Type B pancreatic cell (in vitro differentiated cells): ENCODE data around the gene ETFB. TPM values are rescaled to one million over a fixed set of nuclear protein-coding genes. Genes with fewer than 3 reads are reported as not detected.

Experiments
- DNase-seq: peaks from one replicate; pipeline ENCODE4 v3.0.0; 2021; ENCODE audit warnings: mixed read lengths; ENCODE audit not compliant: unreplicated experiment; ENCODE audit errors: extremely low spot score
- H3K27ac Mint-ChIP-seq: 2 replicates; pipeline ENCODE4 v1.8.0; 2021; ENCODE audit warnings: mild to moderate bottlenecking, mixed read lengths
- H3K27me3 Mint-ChIP-seq: 2 replicates; pipeline ENCODE4 v1.8.0; 2021; ENCODE audit warnings: mixed read lengths
- H3K36me3 Mint-ChIP-seq: 2 replicates; pipeline ENCODE4 v1.8.0; 2021; ENCODE audit warnings: mixed read lengths
- H3K4me1 Mint-ChIP-seq: one replicate; pipeline ENCODE4 v1.8.0; 2021; ENCODE audit warnings: mixed read lengths; ENCODE audit not compliant: unreplicated experiment
- H3K4me3 Mint-ChIP-seq: 2 replicates; pipeline ENCODE4 v1.8.0; 2021; ENCODE audit warnings: mild to moderate bottlenecking, mixed read lengths
- H3K9me3 Mint-ChIP-seq: 2 replicates; pipeline ENCODE4 v1.8.0; 2021; ENCODE audit warnings: mixed read lengths
- CTCF ChIP-seq: fragments of 200-600 bp; sonication (generic); conservative IDR thresholded peaks from 2 replicates; pipeline ENCODE4 v1.5.0; 2021; ENCODE audit warnings: antibody characterized with exemption, mild to moderate bottlenecking
- total RNA-seq: library from RNA; stranded (reverse); gene quantifications from 2 replicates; pipeline ENCODE4 v1.2.1, GENCODE V29; 2021; ENCODE audit warnings: low replicate concordance

Gene ETFB
- total RNA-seq, 1 donor from 2014 or later = 76.3 TPM

GRCh38 chr19:51305479-51305878 is 60.7 kb downstream of the ETFB start:
- Mint-ChIP-seq H3K27ac (no peak overlapping the region), H3K4me1 (peaks cover 9% of the 10 kb centered on the region), H3K27me3 (peaks cover 45% of the 10 kb centered on the region), H3K4me3 (no peak overlapping the region), H3K36me3 (no peaks in the 10 kb centered on the region), H3K9me3 (peaks cover 7% of the 10 kb centered on the region)
- no peak for TF ChIP-seq CTCF
- no peak for DNase-seq

- TF ChIP-seq CTCF = no peak
- no peak overlapping the region for H3K27ac Mint-ChIP-seq
- H3K36me3 Mint-ChIP-seq = no peaks in the 10 kb centered on the region
- H3K4me1 Mint-ChIP-seq = no peaks in the 10 kb centered on the region
- DNase-seq = no peak
- H3K9me3 Mint-ChIP-seq = no peaks in the 10 kb centered on the region
- no peak overlapping the region for H3K4me3 Mint-ChIP-seq
- peaks cover 10% of the 10 kb centered on the region for H3K27me3 Mint-ChIP-seq
Measured at GRCh38 chr19:51301266-51301665, 64.9 kb downstream of the ETFB start.

- no peak for DNase-seq
- no peak for TF ChIP-seq CTCF
- no peaks in the 10 kb centered on the region for H3K36me3 Mint-ChIP-seq
- H3K27ac Mint-ChIP-seq = no peak overlapping the region
- no peak overlapping the region for H3K4me3 Mint-ChIP-seq
- peaks cover 16% of the 10 kb centered on the region for H3K27me3 Mint-ChIP-seq
- no peaks in the 10 kb centered on the region for H3K4me1 Mint-ChIP-seq
- no peaks in the 10 kb centered on the region for H3K9me3 Mint-ChIP-seq
Measured at GRCh38 chr19:51297406-51297805, 68.8 kb downstream of the ETFB start.

- no peak for DNase-seq
- no peak overlapping the region for H3K4me3 Mint-ChIP-seq
- peaks cover 13% of the 10 kb centered on the region for H3K27me3 Mint-ChIP-seq
- TF ChIP-seq CTCF = peak; percentile 26
- no peaks in the 10 kb centered on the region for H3K9me3 Mint-ChIP-seq
- no peak overlapping the region for H3K27ac Mint-ChIP-seq
- H3K36me3 Mint-ChIP-seq = no peaks in the 10 kb centered on the region
- H3K4me1 Mint-ChIP-seq = no peaks in the 10 kb centered on the region
Measured at GRCh38 chr19:51296336-51297093, 69.7 kb downstream of the ETFB start.

- no peaks in the 10 kb centered on the region for H3K4me1 Mint-ChIP-seq
- no peaks in the 10 kb centered on the region for H3K36me3 Mint-ChIP-seq
- no peak for TF ChIP-seq CTCF
- H3K27ac Mint-ChIP-seq = no peak overlapping the region
- peaks cover 13% of the 10 kb centered on the region for H3K27me3 Mint-ChIP-seq
- no peaks in the 10 kb centered on the region for H3K9me3 Mint-ChIP-seq
- no peak overlapping the region for H3K4me3 Mint-ChIP-seq
- DNase-seq = no peak
Measured at GRCh38 chr19:51295382-51296126, 70.6 kb downstream of the ETFB start.

Other genes starting within 250 kb of the ETFB start
- gene SIGLEC9, start 241.5 kb downstream of the ETFB start, total RNA-seq = not detected in 2 replicates
- gene SIGLEC7, start 224.1 kb downstream of the ETFB start, total RNA-seq = not detected in 2 replicates
- gene CD33, start 141.3 kb downstream of the ETFB start, total RNA-seq = not detected in 2 replicates
- gene SIGLECL1, start 115.3 kb downstream of the ETFB start, total RNA-seq = not detected in 2 replicates
- 0.33 and 18.0 TPM in 2 replicates for gene IGLON5, start 54.7 kb downstream of the ETFB start, total RNA-seq
- 2.4 and 5.9 TPM in 2 replicates for gene VSIG10L, start 24.2 kb downstream of the ETFB start, total RNA-seq
- 0.97 TPM in 1 of 2 replicates, not detected in the other for gene CLDND2, start 2.6 kb upstream of the ETFB start, total RNA-seq
- not detected in 2 replicates for gene NKG7, start 6.3 kb upstream of the ETFB start, total RNA-seq
- 19.5 TPM in 1 of 2 replicates, not detected in the other for gene LIM2, start 21.6 kb upstream of the ETFB start, total RNA-seq
- 0.43 TPM in 1 of 2 replicates, not detected in the other for gene C19orf84, start 24.2 kb upstream of the ETFB start, total RNA-seq
- not detected in 2 replicates for gene SIGLEC10, start 51.3 kb upstream of the ETFB start, total RNA-seq
- gene SIGLEC8, start 92.1 kb upstream of the ETFB start, total RNA-seq = not detected in 2 replicates
- 0.19 TPM in 1 of 2 replicates, not detected in the other for gene CEACAM18, start 112.2 kb upstream of the ETFB start, total RNA-seq
- gene SIGLEC12, start 135.4 kb upstream of the ETFB start, total RNA-seq = not detected in 2 replicates
- gene SIGLEC6, start 165.3 kb upstream of the ETFB start, total RNA-seq = not detected in 2 replicates
- 7.9 and 14.0 TPM in 2 replicates for gene ZNF175, start 204.9 kb upstream of the ETFB start, total RNA-seq